Neural crest cell (in vitro differentiated cells): ENCODE data around the gene MUC2. TPM values are rescaled to one million over a fixed set of nuclear protein-coding genes. Genes with fewer than 3 reads are reported as not detected.

Source experiments
- DNase-seq: peaks from one replicate; pipeline ENCODE4 v3.0.0; 2021; ENCODE audit warnings: low read depth, mixed read lengths, low spot score
- H3K27ac Mint-ChIP-seq: one replicate; pipeline ENCODE4 v1.8.0; 2021; ENCODE audit warnings: mild to moderate bottlenecking, mixed read lengths; ENCODE audit not compliant: unreplicated experiment
- H3K27me3 Mint-ChIP-seq: 2 replicates; pipeline ENCODE4 v1.8.0; 2021; ENCODE audit warnings: low read depth, mild to moderate bottlenecking, mixed read lengths
- H3K36me3 Mint-ChIP-seq: 2 replicates; pipeline ENCODE4 v1.8.0; 2021; ENCODE audit warnings: low read depth, mild to moderate bottlenecking, mixed read lengths
- H3K4me1 Mint-ChIP-seq: 2 replicates; pipeline ENCODE4 v1.8.0; 2021; ENCODE audit warnings: mixed read lengths
- H3K4me3 Mint-ChIP-seq: one replicate; pipeline ENCODE4 v1.8.0; 2021; ENCODE audit warnings: mild to moderate bottlenecking, mixed read lengths
- H3K9me3 Mint-ChIP-seq: 2 replicates; pipeline ENCODE4 v1.8.0; 2021; ENCODE audit warnings: mixed read lengths
- CTCF ChIP-seq: fragments of 200-600 bp; sonication (generic); conservative IDR thresholded peaks from 2 replicates; pipeline ENCODE4 v1.5.0; 2021; ENCODE audit warnings: antibody characterized with exemption, mild to moderate bottlenecking
- total RNA-seq: library from RNA; stranded (reverse); gene quantifications from 2 replicates; pipeline ENCODE4 v1.2.1, GENCODE V29; 2021

MUC2 gene
- total RNA-seq, 1 donor from 2014 or later = not detected

- no peak overlapping the region for H3K4me3 Mint-ChIP-seq
- H3K27me3 Mint-ChIP-seq = no peaks in the 10 kb centered on the region
- no peak overlapping the region for H3K27ac Mint-ChIP-seq
- H3K36me3 Mint-ChIP-seq = no peaks in the 10 kb centered on the region
- H3K4me1 Mint-ChIP-seq = no peaks in the 10 kb centered on the region
- H3K9me3 Mint-ChIP-seq = no peaks in the 10 kb centered on the region
- DNase-seq = no peak
- no peak for TF ChIP-seq CTCF
Observed at GRCh38 chr11:1034001-1034400, 40.7 kb upstream of the MUC2 start.

GRCh38 chr11:1034456-1035295 is 40.0 kb upstream of the MUC2 start:
- DNase-seq = no peak
- no peak overlapping the region for H3K4me3 Mint-ChIP-seq
- no peak overlapping the region for H3K27ac Mint-ChIP-seq
- H3K9me3 Mint-ChIP-seq = no peaks in the 10 kb centered on the region
- TF ChIP-seq CTCF = no peak
- H3K27me3 Mint-ChIP-seq = no peaks in the 10 kb centered on the region
- H3K36me3 Mint-ChIP-seq = no peaks in the 10 kb centered on the region
- no peaks in the 10 kb centered on the region for H3K4me1 Mint-ChIP-seq

GRCh38 chr11:1035577-1036283 is 38.9 kb upstream of the MUC2 start:
- no peaks in the 10 kb centered on the region for H3K36me3 Mint-ChIP-seq

GRCh38 chr11:1036303-1036923 is 38.3 kb upstream of the MUC2 start, which contains the start of gene MUC6:
TSS of gene MUC6 (minus strand) at chr11:1036718. CDS start at chr11:1036655, 63 bp downstream.
- Mint-ChIP-seq H3K4me3 (no peak within 1 kb of the TSS), H3K4me1 (no peaks in the 10 kb centered on the region), H3K27me3 (no peaks in the 10 kb centered on the region), H3K36me3 (no peaks in the 10 kb centered on the region), H3K27ac (no peak within 1 kb of the TSS), H3K9me3 (no peaks in the 10 kb centered on the region)
- TF ChIP-seq CTCF = no peak
- DNase-seq = no peak

More at GRCh38 chr11:1035577-1036283, 38.9 kb upstream of the MUC2 start:
- H3K27me3 Mint-ChIP-seq = no peaks in the 10 kb centered on the region
- TF ChIP-seq CTCF = no peak
- no peak overlapping the region for H3K27ac Mint-ChIP-seq
- H3K9me3 Mint-ChIP-seq = no peaks in the 10 kb centered on the region
- DNase-seq = no peak
- no peaks in the 10 kb centered on the region for H3K4me1 Mint-ChIP-seq
- H3K4me3 Mint-ChIP-seq = no peak overlapping the region

GRCh38 chr11:1036931-1037330 is 37.7 kb upstream of the MUC2 start:
- no peaks in the 10 kb centered on the region for H3K9me3 Mint-ChIP-seq
- no peak for DNase-seq
- no peaks in the 10 kb centered on the region for H3K4me1 Mint-ChIP-seq

More at GRCh38 chr11:1036931-1037330, 37.7 kb upstream of the MUC2 start:
- no peaks in the 10 kb centered on the region for H3K27me3 Mint-ChIP-seq
- H3K4me3 Mint-ChIP-seq = no peak overlapping the region
- TF ChIP-seq CTCF = no peak
- no peaks in the 10 kb centered on the region for H3K36me3 Mint-ChIP-seq
- H3K27ac Mint-ChIP-seq = no peak overlapping the region
